ENCODE data around the gene GAGE12E. TPM values are rescaled to one million over a fixed set of nuclear protein-coding genes. Genes with fewer than 3 reads are reported as not detected.
"Not testable (repeated sequence)": the region's sequence is repeated elsewhere in the genome, so short reads cannot be mapped to it uniquely, and the experiment has no call there.

GAGE12E gene
- total RNA-seq, 1 experiment from 2014 or later = not detected

GRCh38 chrX:49570100-49570499 is 19.0 kb downstream of the GAGE12E start, which contains the start of gene GAGE12G:
Gene GAGE12G, plus strand, starts transcription at chrX:49570400. Its CDS starts 1,155 bp downstream, at chrX:49571555.
- H3K79me1 ChIP-seq (ENCODE audit: insufficient read depth, low read depth, low read length, poor library complexity, severe bottlenecking); H3K27me3 ChIP-seq (ENCODE audit: insufficient read depth, low read length); H2BK20ac ChIP-seq (ENCODE audit: low read depth, low read length, poor library complexity, severe bottlenecking); H3K27ac Mint-ChIP-seq; H2AK5ac ChIP-seq (ENCODE audit: insufficient read length, low read length); H3K14ac ChIP-seq (ENCODE audit: insufficient read depth, low read length); H3K27ac ChIP-seq (ENCODE audit: insufficient read length, low read depth, low read length); H3K56ac ChIP-seq (ENCODE audit: insufficient read length, low read depth, low read length); H2BK120ac ChIP-seq (ENCODE audit: low read depth, low read length, poor library complexity, severe bottlenecking); H3K9ac ChIP-seq (ENCODE audit: extremely low read depth, insufficient read length, low read length); H4K8ac ChIP-seq (replicated peaks; ENCODE audit: insufficient read length, low read depth, low read length); H3T11ph ChIP-seq (ENCODE audit: low read length); DNase-seq; H4K20me1 ChIP-seq (ENCODE audit: control insufficient read depth, insufficient read depth, insufficient read length); H2BK5ac ChIP-seq (ENCODE audit: insufficient read length, low read length); H3K4me2 ChIP-seq (ENCODE audit: insufficient read depth, insufficient read length, low read length); H3K9me3 Mint-ChIP-seq; H3K36me3 Mint-ChIP-seq (ENCODE audit: insufficient read depth in 1 of 3, low read depth in 3 of 3); H3K23ac ChIP-seq (ENCODE audit: insufficient read length, low read depth, low read length); H4K5ac ChIP-seq (ENCODE audit: insufficient read length, low read depth, low read length); H3K18ac ChIP-seq (ENCODE audit: insufficient read length, low read depth, low read length); H3K4me1 Mint-ChIP-seq; H3K79me2 ChIP-seq (ENCODE audit: insufficient read depth, low read length); H2BK12ac ChIP-seq (ENCODE audit: insufficient read length, low read depth, low read length); H3K4ac ChIP-seq (ENCODE audit: low read depth, low read length); H2AFZ ChIP-seq (ENCODE audit: low read length); H3K4me1 ChIP-seq (ENCODE audit: insufficient read depth, low read length); H3K9me3 ChIP-seq (ENCODE audit: control insufficient read depth, low read depth, low read length); H3K27me3 Mint-ChIP-seq (ENCODE audit: low read depth); H3K23me2 ChIP-seq (ENCODE audit: insufficient read length, low read depth, low read length, poor library complexity, severe bottlenecking); H3K4me3 Mint-ChIP-seq; H2BK15ac ChIP-seq (ENCODE audit: low read depth, low read length); H4K91ac ChIP-seq (ENCODE audit: insufficient read length, low read depth, low read length): not testable (repeated sequence)
- WGBS (ENCODE audit: extremely low coverage, insufficient read length, low lambda C conversion rate) = no CpG with 5 or more reads among the region's 16 CpGs

GRCh38 chrX:49579649-49580048 is 28.6 kb downstream of the GAGE12E start, which contains the start of gene GAGE12H:
Gene GAGE12H, plus strand, starts transcription at chrX:49579949. Its CDS starts 1,155 bp downstream, at chrX:49581104.
- not testable (repeated sequence) for H2AK5ac ChIP-seq (ENCODE audit: insufficient read length, low read length); H2BK20ac ChIP-seq (ENCODE audit: low read depth, low read length, poor library complexity, severe bottlenecking); H3K9ac ChIP-seq (ENCODE audit: extremely low read depth, insufficient read length, low read length); H3K4ac ChIP-seq (ENCODE audit: low read depth, low read length); H3K56ac ChIP-seq (ENCODE audit: insufficient read length, low read depth, low read length); H3K9me3 ChIP-seq (ENCODE audit: control insufficient read depth, low read depth, low read length); H3K23me2 ChIP-seq (ENCODE audit: insufficient read length, low read depth, low read length, poor library complexity, severe bottlenecking); H3K18ac ChIP-seq (ENCODE audit: insufficient read length, low read depth, low read length); H3K27ac Mint-ChIP-seq; H3K9me3 Mint-ChIP-seq; H3K27me3 ChIP-seq (ENCODE audit: insufficient read depth, low read length); H3K27ac ChIP-seq (ENCODE audit: insufficient read length, low read depth, low read length); H4K8ac ChIP-seq (replicated peaks; ENCODE audit: insufficient read length, low read depth, low read length); H3K27me3 Mint-ChIP-seq (ENCODE audit: low read depth); H3K4me3 Mint-ChIP-seq; H3K14ac ChIP-seq (ENCODE audit: insufficient read depth, low read length); H4K91ac ChIP-seq (ENCODE audit: insufficient read length, low read depth, low read length); H3K4me1 ChIP-seq (ENCODE audit: insufficient read depth, low read length); H3K4me2 ChIP-seq (ENCODE audit: insufficient read depth, insufficient read length, low read length); H2BK120ac ChIP-seq (ENCODE audit: low read depth, low read length, poor library complexity, severe bottlenecking); H3K23ac ChIP-seq (ENCODE audit: insufficient read length, low read depth, low read length); H4K5ac ChIP-seq (ENCODE audit: insufficient read length, low read depth, low read length); H3T11ph ChIP-seq (ENCODE audit: low read length); H3K79me1 ChIP-seq (ENCODE audit: insufficient read depth, low read depth, low read length, poor library complexity, severe bottlenecking); H2AFZ ChIP-seq (ENCODE audit: low read length); H4K20me1 ChIP-seq (ENCODE audit: control insufficient read depth, insufficient read depth, insufficient read length); H2BK15ac ChIP-seq (ENCODE audit: low read depth, low read length); H3K4me1 Mint-ChIP-seq; H3K36me3 Mint-ChIP-seq (ENCODE audit: insufficient read depth in 1 of 3, low read depth in 3 of 3); H2BK5ac ChIP-seq (ENCODE audit: insufficient read length, low read length); H3K79me2 ChIP-seq (ENCODE audit: insufficient read depth, low read length); DNase-seq; H2BK12ac ChIP-seq (ENCODE audit: insufficient read length, low read depth, low read length)
- no CpG with 5 or more reads among the region's 16 CpGs for WGBS (ENCODE audit: extremely low coverage, insufficient read length, low lambda C conversion rate)
